NCI-H82 treated with DMSO at 0.1 percent for 48 hours (cell line): ENCODE results near the gene HIVEP3.

Experiments used
- DNase-seq: peaks from one replicate; lab custom pipeline; 2025; ENCODE audit not compliant: unreplicated experiment; lab: John Stamatoyannopoulos, UW

HIVEP3 gene

DNA sequence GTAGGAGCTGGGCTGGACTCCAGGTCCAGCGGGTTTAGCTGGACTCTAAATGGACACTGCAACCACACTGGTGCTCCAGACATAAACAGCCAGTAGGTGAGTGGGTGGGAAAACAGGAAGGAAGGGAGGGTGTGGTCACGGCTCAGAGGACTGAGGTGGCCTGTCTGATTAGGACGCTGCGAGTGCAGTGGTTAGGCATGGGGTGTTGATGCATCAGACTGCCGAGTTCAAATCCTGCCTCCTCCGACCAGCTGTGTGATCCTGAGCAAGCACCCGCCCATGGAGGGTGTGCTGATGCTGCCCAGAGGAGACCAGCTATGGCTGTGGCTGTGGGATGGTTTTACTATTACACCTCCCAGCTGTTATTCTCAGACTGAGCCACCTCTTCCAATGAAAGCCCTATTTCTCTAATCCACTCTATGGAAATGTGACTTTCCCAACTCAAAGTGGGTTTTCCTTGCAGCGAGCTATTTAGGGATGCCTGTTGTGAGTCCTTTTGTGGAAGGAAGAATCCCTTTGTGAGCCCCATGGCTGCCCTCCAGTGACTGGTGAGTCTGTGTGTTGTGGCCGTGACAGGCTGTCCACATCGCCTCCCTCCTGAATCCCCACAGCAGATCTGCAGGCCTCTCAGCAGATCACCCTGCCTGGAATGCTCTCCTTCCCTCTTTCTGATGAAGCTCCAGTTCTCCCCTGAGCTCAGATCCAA lies 377.7 kb downstream of the HIVEP3 start:
- no peak for DNase-seq

GRCh38 chr1:41539999-41540398 lies 378.7 kb downstream of the HIVEP3 start:
- no peak for DNase-seq

DNA sequence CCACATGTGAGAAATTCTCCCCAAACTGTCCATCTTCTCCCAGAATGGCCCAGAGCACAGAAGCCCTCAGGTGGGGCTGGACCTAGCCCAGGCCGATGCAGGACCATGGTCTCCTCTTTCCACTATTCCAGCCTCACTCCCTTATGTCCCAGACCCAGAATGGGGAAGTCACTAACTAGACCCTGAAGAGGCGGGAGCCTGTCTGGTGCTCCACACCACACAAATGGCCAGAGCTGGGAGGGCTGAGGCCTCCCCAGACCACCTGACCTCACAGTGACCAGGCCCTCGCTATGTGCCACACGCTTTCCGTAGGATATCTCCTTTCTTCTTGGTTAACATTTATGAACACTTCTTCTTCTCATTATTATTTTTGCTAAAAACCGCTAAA lies 379.3 kb downstream of the HIVEP3 start:
- no peak for DNase-seq

DNA sequence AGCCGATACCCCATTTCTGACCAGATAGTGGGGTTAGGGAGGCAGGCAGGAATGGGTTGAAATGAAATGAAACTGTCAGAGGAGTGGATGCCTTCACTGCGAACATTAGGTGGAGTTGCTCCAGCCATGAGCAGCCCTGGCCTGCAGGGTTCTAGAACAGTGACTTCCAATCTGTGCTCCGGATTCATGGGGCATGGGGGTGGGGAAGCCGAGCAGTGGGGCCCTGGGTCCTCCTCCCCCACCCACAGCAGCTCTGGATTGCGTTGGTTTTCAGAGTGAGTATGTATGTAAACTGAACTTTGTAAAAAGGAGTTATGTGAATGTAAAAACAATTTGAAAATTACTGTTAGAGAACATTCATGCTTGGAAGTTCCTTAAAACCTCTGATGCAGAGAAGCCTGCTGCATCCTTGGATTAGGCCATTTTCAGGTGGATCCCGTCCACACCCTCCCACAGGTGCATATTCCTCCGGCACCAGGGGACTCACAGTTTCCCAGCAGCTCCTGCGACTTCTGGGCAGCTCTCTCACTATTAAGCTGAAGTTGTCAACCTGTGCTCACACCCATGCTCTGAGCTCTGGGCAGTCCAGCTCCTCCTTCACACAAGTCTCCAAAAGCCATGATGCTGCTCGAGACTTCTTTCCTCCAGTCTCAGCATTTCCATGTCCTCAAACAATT lies 379.8 kb downstream of the HIVEP3 start:
- no peak for DNase-seq

DNA sequence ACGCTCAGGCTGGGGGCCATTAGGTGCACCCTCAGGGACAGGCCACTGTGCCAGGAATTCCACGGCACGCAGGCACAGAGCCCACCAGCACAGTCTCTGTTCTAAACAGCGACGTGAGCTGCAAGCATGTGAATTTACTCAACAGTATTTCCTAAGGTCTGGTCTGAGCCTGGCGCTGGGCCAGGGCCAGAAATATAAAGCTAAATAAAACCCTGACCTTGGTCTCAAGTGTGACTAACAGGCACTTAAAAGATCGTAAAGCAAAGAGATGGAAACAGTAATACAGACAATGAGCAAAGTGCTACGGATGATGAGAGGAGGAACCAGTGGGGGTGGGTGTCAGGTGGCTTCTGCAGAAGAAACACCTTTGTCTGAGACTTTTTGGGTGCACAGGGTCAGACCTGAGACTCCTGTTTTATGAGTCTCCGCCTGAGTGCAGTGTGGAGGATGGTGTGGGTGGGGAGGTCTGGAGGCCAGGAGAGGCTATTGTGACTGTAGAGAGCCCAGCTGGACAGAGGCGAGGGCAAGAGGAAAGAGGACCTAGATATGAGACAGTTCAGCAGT lies 380.9 kb downstream of the HIVEP3 start:
- no peak for DNase-seq

GRCh38 chr1:41537251-41537650 lies 381.5 kb downstream of the HIVEP3 start:
- DNase-seq = no peak

DNA sequence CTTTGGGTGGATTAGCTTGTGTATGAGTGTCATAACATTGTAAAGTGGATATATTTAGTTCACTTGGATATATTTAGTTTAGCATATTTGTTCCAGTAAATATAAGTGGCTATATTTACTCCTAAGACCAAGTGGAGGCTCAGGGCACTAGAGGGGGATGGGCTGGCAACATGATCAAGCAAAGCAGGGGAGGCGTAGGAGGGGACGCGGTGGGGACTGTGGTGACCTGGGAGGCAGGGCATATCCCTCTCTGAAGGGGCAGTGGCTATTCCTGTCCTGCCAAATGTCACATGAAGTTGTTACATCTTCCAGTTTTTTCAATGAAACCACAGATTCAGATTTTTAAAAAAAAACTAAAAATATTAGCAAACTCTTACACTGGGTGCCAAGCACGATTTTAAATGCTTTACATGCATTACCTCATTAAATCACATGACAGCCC lies 382.3 kb downstream of the HIVEP3 start:
- DNase-seq = no peak

- no peak for DNase-seq
Measured at GRCh38 chr1:41535716-41536115, 383.0 kb downstream of the HIVEP3 start.

GRCh38 chr1:41535276-41535675 lies 383.4 kb downstream of the HIVEP3 start:
- DNase-seq = no peak

GRCh38 chr1:41534181-41535076 lies 384.3 kb downstream of the HIVEP3 start:
- no peak for DNase-seq

- no peak for DNase-seq
Measured at GRCh38 chr1:41533731-41534080, 385.0 kb downstream of the HIVEP3 start.

DNA sequence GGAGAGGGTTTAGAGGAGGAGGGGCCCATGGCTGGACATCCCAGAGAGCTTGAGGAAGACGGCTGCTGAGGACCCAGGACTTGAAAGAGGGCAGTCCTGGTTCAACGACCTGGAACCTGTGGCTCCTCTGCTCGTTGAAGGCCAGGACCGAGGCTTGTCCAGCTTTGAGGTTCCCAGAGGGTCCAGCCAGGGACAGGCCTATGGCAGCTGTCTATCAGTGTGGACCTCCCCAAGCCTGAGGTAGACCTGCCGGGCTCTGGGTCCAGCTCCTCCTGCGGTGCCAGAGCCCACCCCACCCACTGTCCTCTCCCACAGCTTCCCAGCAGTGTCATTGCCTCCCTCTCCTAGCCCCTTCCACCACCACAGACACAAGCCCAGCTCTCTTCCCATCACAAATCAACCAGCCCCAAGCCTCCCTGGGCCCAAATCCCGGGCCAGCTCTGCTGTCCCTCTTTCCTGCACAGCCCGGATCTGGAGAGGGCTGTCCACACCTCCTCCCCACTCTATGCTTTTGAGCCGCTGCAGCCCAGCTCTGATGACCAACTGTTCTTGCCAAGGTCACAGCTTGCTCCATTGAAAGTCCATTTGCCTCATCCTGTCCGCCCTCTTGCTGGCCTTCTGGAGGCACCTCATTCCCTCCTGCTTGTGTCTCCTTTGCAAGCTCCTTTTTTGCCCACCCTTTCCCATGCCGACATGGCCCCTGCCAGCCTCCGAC lies 385.5 kb downstream of the HIVEP3 start:
- no peak for DNase-seq

GRCh38 chr1:41532206-41532975 lies 386.3 kb downstream of the HIVEP3 start:
- no peak for DNase-seq

DNA sequence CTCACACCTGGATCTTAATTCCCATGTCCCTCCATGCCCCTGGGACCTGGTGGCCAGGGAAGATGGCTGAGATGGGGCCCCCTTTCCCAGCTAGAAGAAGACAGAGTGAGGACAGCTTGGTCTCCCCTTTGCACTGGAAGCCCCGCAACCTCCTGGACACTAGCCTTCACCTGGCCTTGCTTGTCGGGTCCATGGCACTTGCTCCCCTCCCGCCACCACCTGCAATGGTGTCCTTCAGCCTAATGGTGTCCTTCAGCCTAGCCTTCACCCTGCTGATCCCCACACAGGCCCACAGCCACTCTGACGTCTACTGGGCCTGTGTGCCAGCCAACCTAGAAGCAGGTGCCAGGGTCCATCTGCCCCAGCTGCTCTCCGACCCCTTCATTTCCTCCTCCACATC lies 388.3 kb downstream of the HIVEP3 start:
- DNase-seq = no peak

- no peak for DNase-seq
Measured at GRCh38 chr1:41529621-41530395, 388.9 kb downstream of the HIVEP3 start.

DNA sequence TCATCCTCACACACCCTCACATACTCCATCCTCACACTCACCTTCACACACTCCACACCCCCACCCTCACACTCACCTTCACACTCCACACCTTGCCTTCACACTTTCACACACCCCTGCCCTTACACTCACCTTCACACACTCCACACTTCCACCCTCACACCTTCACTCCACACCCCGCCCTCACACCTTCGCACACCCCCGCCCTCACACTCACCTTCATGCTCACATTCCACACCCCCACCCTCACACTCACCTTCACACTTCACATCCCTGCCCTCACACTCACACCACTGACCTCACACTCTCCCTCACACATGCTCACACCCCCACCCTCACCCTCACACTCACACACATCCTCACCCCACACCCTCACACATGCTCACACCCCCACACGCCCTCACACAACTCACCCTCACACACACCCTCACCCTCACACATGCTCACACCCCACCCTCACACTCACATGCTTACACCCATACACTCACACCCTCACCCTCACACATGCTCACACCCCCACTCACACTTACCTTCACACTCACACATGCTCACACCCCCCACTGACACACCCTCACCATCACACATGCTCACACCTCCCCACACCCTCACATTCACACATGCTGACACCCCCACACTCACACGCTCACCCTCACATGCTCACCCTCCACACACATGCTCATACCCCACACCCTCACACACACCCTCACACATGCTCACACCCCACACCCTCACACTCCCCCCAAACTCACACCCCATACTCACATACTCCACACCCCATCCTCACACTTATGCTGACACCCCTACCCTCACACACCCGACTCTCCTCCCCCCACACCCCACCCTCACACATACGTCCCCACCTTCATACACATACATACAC lies 389.8 kb downstream of the HIVEP3 start:
- DNase-seq = no peak

GRCh38 chr1:41528106-41528505 lies 390.6 kb downstream of the HIVEP3 start:
- DNase-seq = no peak

GRCh38 chr1:41526956-41527561 lies 391.7 kb downstream of the HIVEP3 start:
- DNase-seq = no peak
